Upper lobe of left lung (tissue), 4 donors: ENCODE results near the gene MRGPRF.

Source experiments
- EP300 ChIP-seq, 4 donors: sonication (generic); formaldehyde crosslinking; IDR thresholded peaks; one replicate each; pipeline ENCODE4 v1.5.1; 2017; ENCODE audit warnings: antibody characterized with exemption in 4 of 4, control low read depth in 2 of 4
- POLR2A ChIP-seq, 4 donors: fragments of 450-650 bp; IDR thresholded peaks; one replicate each; pipeline ENCODE4 v1.5.1; 2016 to 2017; ENCODE audit warnings: antibody characterized with exemption in 4 of 4, mild to moderate bottlenecking in 2 of 4
- POLR2AphosphoS5 ChIP-seq, 2 donors: sonication (generic); formaldehyde crosslinking; IDR thresholded peaks; one replicate each; pipeline ENCODE4 v1.5.1; 2017; ENCODE audit warnings: antibody characterized with exemption in 2 of 2
- TF ChIP-seq, protein P1 (sequence below), 6 experiments: fragments of 450-650 bp in 4 of 6; fragments of 200-600 bp in 2 of 6; sonication (generic) in 2 of 6; IDR thresholded peaks; one replicate each; pipeline ENCODE4 v1.5.1; 2016 to 2019; ENCODE audit warnings: antibody characterized with exemption in 6 of 6

DNA sequence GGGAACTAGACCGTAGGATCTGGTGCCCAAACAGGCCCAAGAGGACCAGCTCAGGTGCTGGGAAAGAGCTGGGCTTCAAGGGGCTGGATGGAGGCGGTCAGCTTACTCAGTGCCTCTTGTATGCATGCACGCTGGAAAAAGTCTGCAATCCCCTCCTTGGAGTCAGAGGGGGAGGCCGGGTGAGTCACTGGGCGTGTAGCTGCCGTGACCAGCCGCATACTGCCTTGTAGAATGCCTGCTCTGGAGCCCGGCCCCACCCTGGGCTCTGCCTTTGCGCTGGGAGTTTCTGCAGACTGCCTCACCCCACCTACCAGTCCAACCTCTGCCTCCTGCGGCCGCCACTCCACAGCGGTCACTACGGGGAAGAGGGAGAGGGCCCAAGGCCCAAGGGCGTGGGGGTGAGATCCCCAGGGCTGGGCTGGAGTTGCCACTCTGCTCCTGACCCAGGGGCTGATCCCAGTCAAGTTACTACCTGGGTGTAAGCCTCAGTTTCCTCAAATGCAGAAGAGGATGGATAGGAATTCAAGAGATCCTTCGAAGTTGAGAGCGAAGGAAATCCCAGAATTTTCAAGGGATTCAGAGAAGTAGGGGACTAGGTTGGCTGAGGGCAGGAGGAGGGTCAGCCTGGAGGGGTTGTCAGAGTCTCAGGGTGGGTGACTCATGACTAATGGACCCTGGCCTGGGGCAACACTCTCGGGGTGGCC is 4.2 kb downstream of the MRGPRF start:
- TF ChIP-seq, protein P1, sequence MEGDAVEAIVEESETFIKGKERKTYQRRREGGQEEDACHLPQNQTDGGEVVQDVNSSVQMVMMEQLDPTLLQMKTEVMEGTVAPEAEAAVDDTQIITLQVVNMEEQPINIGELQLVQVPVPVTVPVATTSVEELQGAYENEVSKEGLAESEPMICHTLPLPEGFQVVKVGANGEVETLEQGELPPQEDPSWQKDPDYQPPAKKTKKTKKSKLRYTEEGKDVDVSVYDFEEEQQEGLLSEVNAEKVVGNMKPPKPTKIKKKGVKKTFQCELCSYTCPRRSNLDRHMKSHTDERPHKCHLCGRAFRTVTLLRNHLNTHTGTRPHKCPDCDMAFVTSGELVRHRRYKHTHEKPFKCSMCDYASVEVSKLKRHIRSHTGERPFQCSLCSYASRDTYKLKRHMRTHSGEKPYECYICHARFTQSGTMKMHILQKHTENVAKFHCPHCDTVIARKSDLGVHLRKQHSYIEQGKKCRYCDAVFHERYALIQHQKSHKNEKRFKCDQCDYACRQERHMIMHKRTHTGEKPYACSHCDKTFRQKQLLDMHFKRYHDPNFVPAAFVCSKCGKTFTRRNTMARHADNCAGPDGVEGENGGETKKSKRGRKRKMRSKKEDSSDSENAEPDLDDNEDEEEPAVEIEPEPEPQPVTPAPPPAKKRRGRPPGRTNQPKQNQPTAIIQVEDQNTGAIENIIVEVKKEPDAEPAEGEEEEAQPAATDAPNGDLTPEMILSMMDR (IDR thresholded peaks at IDR 0.05) = no peak
- peak in 1 of 2 donors; percentile 10 for TF ChIP-seq POLR2AphosphoS5 (IDR thresholded peaks at IDR 0.05)
- TF ChIP-seq POLR2A (IDR thresholded peaks at IDR 0.05) = no peak
- no peak for TF ChIP-seq EP300 (IDR thresholded peaks at IDR 0.05)
